Breast epithelium (tissue), 3 donors: ENCODE data around the gene TRMU.

Experiments
- POLR2A ChIP-seq: fragments of 450-650 bp; IDR thresholded peaks from one replicate; pipeline ENCODE4 v1.6.1; 2016; ENCODE audit warnings: antibody characterized with exemption, mild to moderate bottlenecking, moderate library complexity
- TF ChIP-seq, protein P1 (sequence below), 3 donors: fragments of 450-650 bp; IDR thresholded peaks; one replicate each; pipeline ENCODE4 v1.5.1; 2016 to 2017; ENCODE audit warnings: antibody characterized with exemption in 3 of 3, mild to moderate bottlenecking in 3 of 3, moderate library complexity in 3 of 3

DNA sequence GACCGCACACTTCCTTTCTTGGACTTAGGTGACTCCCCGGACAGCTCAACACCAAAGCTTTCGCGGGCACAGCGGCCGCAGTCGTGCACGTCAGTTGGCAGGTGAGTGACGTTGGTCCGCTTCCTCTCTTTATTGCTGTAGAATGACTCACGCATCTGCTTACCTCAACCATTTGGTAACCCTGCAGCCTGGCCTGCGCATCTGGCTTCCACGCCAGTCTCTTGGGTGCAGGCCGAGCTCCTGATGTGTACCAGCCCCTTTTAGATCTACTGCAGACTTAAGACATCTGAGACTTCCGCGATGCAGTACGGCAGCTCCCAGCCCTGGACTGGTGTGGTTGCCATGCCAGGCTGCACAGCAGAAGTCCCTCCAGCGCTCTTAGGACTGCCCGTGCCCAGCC is 12.4 kb upstream of the TRMU start:
- TF ChIP-seq, protein P1, sequence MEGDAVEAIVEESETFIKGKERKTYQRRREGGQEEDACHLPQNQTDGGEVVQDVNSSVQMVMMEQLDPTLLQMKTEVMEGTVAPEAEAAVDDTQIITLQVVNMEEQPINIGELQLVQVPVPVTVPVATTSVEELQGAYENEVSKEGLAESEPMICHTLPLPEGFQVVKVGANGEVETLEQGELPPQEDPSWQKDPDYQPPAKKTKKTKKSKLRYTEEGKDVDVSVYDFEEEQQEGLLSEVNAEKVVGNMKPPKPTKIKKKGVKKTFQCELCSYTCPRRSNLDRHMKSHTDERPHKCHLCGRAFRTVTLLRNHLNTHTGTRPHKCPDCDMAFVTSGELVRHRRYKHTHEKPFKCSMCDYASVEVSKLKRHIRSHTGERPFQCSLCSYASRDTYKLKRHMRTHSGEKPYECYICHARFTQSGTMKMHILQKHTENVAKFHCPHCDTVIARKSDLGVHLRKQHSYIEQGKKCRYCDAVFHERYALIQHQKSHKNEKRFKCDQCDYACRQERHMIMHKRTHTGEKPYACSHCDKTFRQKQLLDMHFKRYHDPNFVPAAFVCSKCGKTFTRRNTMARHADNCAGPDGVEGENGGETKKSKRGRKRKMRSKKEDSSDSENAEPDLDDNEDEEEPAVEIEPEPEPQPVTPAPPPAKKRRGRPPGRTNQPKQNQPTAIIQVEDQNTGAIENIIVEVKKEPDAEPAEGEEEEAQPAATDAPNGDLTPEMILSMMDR (IDR thresholded peaks at IDR 0.05): no peak
- TF ChIP-seq POLR2A: no peak
